Measurements from ENCODE around the gene RFPL4A. TPM values are rescaled to one million over a fixed set of nuclear protein-coding genes. Genes with fewer than 3 reads are reported as not detected.
"Not testable (repeated sequence)": the region's sequence is repeated elsewhere in the genome, so short reads cannot be mapped to it uniquely, and the experiment has no call there.

The RFPL4A gene
- not detected for total RNA-seq

DNA sequence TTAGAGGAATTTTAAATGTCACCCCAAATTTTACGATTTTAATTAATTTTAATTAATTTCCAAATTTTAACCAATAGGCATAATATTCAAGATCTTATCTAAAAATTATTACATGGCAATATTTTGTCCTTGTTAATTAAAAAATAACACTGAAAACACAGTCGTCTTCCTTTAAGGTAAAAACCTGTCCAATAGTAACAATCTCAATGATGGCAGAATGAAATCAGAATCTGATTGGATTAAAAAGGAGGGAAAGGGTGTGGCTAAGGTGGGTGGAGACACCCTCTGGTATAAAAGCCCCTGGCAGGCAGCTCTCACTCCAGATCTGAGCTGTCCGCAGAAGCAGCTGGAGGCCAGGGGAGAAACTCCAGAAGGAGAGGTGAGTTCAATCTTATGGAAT is at the start of gene RFPL4A:
Gene RFPL4A (plus strand): TSS at position 301 of the 400 bp plus-strand sequence. CDS start 2,704 bp downstream, outside the sequence.
- H3K4me3 Mint-ChIP-seq; H3K4me1 Mint-ChIP-seq; H3K36me3 Mint-ChIP-seq; ATAC-seq; CTCF ChIA-PET; H3K9me3 Mint-ChIP-seq (ENCODE audit: low read depth); H3K27me3 Mint-ChIP-seq; DNase-seq; H3K27ac Mint-ChIP-seq: not testable (repeated sequence)

DNA sequence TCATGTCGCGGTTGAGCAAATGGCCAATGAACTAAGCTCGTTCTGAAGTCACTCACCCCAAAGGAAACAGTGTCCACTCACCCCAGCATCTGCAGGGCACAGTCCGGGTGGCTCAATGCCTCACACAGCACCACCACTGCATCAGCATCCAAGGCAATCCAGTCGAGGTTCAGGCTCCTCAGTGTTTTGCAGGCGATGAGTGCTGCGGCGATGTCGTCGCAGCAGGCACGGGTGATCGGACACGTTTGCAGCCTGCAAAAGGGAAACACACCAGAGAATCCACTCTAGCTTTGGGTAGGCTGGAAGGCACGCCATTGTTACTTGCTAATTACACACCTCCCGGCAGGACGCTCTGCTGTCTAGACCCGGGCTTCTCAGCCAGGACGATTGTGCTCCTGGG is 47.2 kb upstream of the RFPL4A start:
- no peaks in the 10 kb centered on the region for H3K4me1 Mint-ChIP-seq
- ATAC-seq (no peak), DNase-seq (no peak)
- CTCF ChIA-PET, result no interaction called here
- H3K36me3 Mint-ChIP-seq, result no peaks in the 10 kb centered on the region
- peaks cover 4% of the 10 kb centered on the region for H3K9me3 Mint-ChIP-seq (ENCODE audit: low read depth)
- no peak overlapping the region for H3K27ac Mint-ChIP-seq
- no peak overlapping the region for H3K4me3 Mint-ChIP-seq
- H3K27me3 Mint-ChIP-seq, result peaks cover 14% of the 10 kb centered on the region

DNA sequence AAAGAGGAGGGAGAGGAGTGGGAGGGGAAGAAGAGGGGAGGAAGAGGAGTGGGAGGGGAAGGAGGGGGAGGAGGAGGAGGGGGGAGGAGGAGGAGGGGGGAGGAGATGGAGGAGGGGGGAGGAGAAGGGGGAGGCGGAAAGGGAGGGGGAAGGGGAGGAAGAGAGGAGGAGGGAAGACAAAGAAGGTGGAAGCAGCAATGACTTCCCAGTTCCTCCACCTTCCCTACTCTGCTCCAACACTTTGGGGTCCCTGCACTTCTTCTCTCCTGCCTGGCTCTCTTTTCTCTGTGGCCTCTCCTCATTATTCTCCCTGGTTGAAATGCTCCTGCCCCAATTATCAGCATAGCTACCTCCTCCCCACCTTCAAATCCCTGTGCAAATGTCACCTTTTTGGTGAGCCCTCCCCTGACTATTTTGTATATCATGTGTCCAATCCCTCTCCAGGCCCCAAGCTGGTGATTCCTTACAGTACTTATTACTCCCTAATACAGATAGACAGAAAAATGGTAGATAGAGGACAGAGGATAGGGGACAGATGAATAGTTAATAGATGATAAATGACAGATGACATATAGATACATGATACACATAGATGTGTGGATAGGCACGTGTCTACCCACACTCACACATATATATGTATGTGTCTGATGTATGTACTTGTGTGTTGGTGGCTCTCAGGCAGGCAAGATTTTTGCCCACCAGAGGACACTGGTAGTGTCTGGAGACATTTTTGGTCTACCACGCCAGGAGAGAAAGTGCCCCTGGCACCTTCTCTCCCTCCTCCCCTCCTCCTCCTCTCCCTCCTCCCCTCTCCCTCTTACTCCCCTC is 45.9 kb upstream of the RFPL4A start:
- CTCF ChIA-PET, result no interaction called here
- Mint-ChIP-seq H3K4me1 (no peaks in the 10 kb centered on the region), H3K27me3 (peaks cover 14% of the 10 kb centered on the region), H3K9me3 (ENCODE audit: low read depth) (peaks cover 4% of the 10 kb centered on the region), H3K36me3 (no peaks in the 10 kb centered on the region), H3K4me3 (no peak overlapping the region), H3K27ac (no peak overlapping the region)
- DNase-seq (no peak), ATAC-seq (peak; percentile 51)

DNA sequence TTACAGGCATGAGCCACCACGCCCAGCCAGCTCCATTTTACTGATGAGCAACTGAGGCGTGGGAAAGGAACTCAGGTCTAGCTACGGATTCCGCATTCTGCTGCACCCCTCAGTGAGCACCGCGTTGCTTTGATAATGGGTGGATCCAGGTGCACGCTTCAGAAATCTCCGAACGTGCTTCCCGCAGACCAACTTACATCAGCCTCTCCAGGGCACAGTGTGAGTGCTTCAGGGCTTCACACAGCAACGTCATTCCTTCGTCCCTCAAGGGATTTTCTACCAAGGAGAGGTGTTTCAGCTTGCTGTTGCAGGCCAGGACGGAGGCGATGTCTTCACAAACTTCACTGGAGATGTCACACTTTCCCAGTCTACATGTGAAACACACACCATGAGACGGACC is 42.4 kb upstream of the RFPL4A start:
- Mint-ChIP-seq H3K4me3 (no peak overlapping the region), H3K4me1 (no peaks in the 10 kb centered on the region), H3K27ac (no peak overlapping the region), H3K9me3 (ENCODE audit: low read depth) (peaks cover 6% of the 10 kb centered on the region), H3K27me3 (peaks cover 6% of the 10 kb centered on the region), H3K36me3 (no peaks in the 10 kb centered on the region)
- CTCF ChIA-PET, result no interaction called here
- DNase-seq (no peak), ATAC-seq (no peak)

DNA sequence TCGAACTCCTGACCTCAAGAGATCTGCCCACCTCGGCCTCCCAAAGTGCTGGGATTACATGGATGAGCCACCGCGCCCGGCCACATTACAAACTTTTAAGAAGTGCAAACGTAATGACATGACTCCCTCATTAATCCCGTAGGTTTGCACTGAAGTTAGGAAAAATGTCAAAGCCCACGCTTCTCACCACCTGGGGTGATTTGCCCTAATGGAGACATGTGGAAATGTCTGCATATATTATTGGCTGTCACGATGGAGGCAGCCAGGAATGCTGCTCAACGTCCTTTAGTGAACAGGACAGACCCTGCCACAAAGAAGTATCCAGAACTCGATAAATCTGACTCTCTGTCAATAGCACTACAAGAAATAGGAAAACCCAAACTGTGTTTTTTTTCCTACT is 41.6 kb upstream of the RFPL4A start:
- Mint-ChIP-seq H3K27me3 (peaks cover 6% of the 10 kb centered on the region), H3K4me3 (no peak overlapping the region), H3K4me1 (no peaks in the 10 kb centered on the region), H3K36me3 (no peaks in the 10 kb centered on the region), H3K9me3 (ENCODE audit: low read depth) (peaks cover 10% of the 10 kb centered on the region), H3K27ac (no peak overlapping the region)
- DNase-seq (no peak), ATAC-seq (no peak)
- CTCF ChIA-PET, result no interaction called here

DNA sequence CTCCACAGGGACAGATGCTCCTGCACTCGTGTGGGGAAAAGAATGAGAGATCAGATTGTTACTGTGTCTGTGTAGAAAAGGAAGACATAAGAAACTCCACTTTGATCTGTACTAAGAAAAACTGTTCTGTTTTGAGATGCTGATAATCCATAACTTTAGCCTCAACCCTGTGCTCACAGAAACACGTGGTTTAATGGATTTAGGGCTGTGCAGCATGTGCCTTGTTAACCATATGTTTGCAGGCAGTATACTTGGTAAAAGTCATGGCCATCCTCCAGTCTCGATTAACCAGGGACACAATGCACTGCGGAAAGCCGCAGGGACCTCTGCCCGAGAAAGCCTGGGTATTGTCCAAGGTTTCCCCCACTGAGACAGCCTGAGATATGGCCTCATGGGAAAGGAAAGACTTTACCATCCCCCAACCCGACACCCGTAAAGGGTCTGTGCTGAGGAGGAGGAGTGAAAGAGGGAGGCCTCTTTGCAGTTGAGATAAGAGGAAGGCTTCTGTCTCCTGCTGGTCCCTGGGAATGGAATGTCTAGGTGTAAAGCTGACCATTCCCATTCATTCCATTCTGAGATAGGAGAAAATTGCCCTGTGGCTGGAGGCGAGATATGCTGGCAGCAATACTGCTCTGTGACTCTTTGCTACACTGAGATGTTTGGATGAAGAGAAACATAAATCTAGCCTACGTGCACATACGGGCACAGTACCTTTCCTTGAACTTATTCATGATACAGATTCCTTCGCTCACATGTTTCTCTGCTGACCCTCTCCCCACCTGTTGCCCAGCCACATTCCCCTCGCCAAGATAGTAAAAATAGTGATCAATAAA is 40.8 kb upstream of the RFPL4A start:
- H3K27ac Mint-ChIP-seq, DNase-seq, H3K27me3 Mint-ChIP-seq, ATAC-seq, H3K4me3 Mint-ChIP-seq, H3K36me3 Mint-ChIP-seq, H3K4me1 Mint-ChIP-seq, CTCF ChIA-PET: not testable (repeated sequence)
- peaks cover 12% of the 10 kb centered on the region for H3K9me3 Mint-ChIP-seq (ENCODE audit: low read depth)

DNA sequence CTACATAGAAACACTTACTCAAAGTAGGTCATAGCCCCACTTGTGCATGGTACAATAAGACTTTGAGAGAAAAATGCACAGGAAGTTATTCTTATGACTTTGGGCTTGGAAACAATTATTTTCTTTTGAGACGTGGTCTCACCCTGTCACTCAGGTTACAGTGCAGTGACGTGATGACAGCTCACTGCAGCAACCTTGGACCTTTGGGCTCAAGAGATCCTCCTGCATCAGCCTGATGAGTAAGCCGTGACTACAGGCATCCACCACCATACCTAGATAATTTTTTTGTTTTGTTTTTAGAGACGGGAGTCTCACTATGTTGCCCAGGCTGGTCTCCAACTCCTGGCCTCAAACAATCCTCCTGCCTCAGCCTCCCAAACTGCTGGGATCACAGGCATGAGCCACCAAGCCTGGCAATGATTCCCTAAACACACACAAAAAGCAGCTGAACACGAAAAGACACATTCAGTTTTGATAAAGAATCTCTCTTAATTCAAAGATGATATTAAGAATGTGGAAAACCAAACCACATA is 38.6 kb upstream of the RFPL4A start:
- Mint-ChIP-seq H3K27me3 (peaks cover 6% of the 10 kb centered on the region), H3K9me3 (ENCODE audit: low read depth) (peaks cover 12% of the 10 kb centered on the region)
- CTCF ChIA-PET, result no interaction called here

DNA sequence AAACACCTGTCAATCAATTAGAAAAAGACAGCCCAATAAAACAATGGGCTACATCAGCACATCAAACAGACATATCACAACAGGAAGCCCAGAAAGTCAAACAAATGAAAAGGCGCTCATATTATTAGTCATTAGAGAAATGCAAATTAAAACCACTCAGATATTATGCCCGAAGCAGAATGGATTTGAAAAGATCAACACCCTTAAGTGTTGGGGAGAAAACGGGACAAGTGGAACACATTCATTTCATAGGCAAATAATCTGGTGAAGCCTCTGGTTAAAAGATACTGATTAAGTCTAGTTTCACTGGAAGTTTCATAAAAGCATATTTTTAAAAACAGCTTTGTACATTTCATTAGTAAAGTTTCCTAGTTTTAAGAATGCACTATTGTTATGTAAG is 38.1 kb upstream of the RFPL4A start:
- peaks cover 6% of the 10 kb centered on the region for H3K27me3 Mint-ChIP-seq
- no peaks in the 10 kb centered on the region for H3K4me1 Mint-ChIP-seq
- ATAC-seq (no peak), DNase-seq (no peak)
- H3K4me3 Mint-ChIP-seq, result no peak overlapping the region
- H3K9me3 Mint-ChIP-seq (ENCODE audit: low read depth), result peaks cover 12% of the 10 kb centered on the region
- H3K27ac Mint-ChIP-seq, result no peak overlapping the region
- no peaks in the 10 kb centered on the region for H3K36me3 Mint-ChIP-seq
- CTCF ChIA-PET, result no interaction called here

More for the DNA sequence above, 38.6 kb upstream of the RFPL4A start:
- Mint-ChIP-seq H3K4me1 (no peaks in the 10 kb centered on the region), H3K36me3 (no peaks in the 10 kb centered on the region), H3K27ac (no peak overlapping the region), H3K4me3 (no peak overlapping the region)
- DNase-seq (no peak), ATAC-seq (no peak)

DNA sequence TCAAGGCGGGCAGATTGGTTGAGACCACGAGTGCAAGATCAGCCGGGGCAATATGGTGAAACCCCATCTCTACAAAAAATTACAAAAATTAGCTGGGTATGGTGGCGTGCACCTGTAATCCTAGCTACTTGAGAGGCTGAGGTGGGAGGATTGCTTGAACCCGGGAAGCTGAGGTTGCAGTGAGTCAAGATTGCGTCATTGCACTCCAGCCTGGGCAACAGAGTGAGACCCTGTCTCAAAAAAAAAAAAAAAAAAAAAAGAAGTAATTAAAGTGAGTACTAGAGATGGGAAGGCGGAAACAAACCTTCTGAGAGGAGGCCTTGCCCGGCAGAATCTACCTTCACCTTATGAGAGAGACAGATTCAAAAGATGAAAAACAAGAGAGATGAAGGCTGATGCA is 35.4 kb upstream of the RFPL4A start:
- CTCF ChIA-PET, result no interaction called here
- Mint-ChIP-seq H3K27ac (no peak overlapping the region), H3K4me3 (no peak overlapping the region), H3K27me3 (peaks cover 8% of the 10 kb centered on the region), H3K36me3 (no peaks in the 10 kb centered on the region), H3K4me1 (no peaks in the 10 kb centered on the region), H3K9me3 (ENCODE audit: low read depth) (peaks cover 12% of the 10 kb centered on the region)
- no peak for ATAC-seq
- no peak for DNase-seq

DNA sequence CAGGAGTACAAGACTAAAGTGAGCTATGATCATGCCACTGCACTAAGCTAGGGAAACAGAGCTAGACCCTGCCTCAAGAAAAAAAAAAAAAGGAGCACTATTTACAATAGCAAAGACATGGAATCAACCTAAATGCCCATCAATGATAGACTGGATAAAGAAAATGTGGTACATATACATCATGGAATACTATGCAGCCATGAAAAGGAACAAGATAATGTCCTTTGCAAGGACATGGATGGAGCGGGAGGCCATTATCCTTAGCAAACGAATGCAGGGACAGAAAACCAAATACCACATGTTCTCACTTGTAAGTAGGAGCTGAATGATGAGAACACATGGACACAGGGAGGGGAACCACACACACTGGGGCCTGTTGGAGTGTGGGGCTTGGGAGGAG is 28.5 kb upstream of the RFPL4A start:
- CTCF ChIA-PET, result interaction anchor here (1.0 kb wide), 1 partner anchor 26 kb away, joined by 3 read pairs; no protein-coding TSS in a partner anchor
- ATAC-seq; H3K27ac Mint-ChIP-seq; H3K4me3 Mint-ChIP-seq; H3K9me3 Mint-ChIP-seq (ENCODE audit: low read depth); H3K4me1 Mint-ChIP-seq; DNase-seq; H3K27me3 Mint-ChIP-seq; H3K36me3 Mint-ChIP-seq: not testable (repeated sequence)

DNA sequence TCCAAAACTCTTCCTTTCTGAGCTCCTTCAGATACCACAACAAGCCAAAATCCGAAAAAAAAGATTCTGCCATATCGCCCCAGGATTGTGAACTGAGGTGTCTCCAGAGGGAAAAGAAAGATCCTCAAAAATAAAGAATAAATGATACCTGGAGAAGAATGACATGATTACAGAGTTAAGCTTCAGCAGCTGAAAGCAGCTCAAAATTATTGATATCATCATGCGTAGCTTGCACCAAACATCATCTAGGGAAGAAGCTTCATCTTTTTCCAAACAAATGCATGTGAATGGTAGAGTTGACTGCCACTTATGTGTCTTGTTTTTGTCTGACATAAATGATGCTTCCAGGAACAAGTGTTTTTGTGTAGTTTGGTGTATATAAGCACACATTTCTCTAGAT is 20.6 kb upstream of the RFPL4A start, which contains the start of gene NLRP9:
Gene NLRP9 (minus strand): TSS at position 101 of the 400 bp plus-strand sequence. CDS start 28 bp downstream, at position 73.
- Mint-ChIP-seq H3K9me3 (ENCODE audit: low read depth) (no peaks in the 10 kb centered on the region), H3K36me3 (peaks cover 1% of the 10 kb centered on the region), H3K4me3 (no peak within 1 kb of the TSS), H3K4me1 (no peaks in the 10 kb centered on the region), H3K27me3 (no peaks in the 10 kb centered on the region), H3K27ac (no peak within 1 kb of the TSS)
- DNase-seq (no peak), ATAC-seq (no peak)
- CTCF ChIA-PET, result interaction anchor here (1.0 kb wide), 1 partner anchor 107 kb away, joined by 4 read pairs; no protein-coding TSS in a partner anchor

DNA sequence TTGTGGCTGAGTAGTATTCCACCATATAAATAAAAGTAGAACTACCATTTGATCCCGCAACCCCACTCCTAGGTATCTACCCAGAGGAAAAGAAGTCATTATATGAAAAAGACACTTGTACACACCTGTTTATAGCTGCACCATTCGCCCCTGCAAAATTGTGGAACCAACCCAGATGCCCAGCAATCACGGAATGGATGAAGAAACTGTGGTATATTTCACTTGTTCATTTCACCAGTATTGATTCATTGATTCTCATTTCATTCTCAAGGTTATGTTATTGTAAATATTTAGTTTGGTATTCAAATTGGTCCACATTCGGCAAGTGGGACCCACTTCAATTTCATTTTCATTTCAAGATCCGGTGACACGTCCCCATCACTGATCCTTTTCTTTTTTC is 8.2 kb upstream of the RFPL4A start:
- ATAC-seq (no peak), DNase-seq (no peak)
- CTCF ChIA-PET, result no interaction called here
- Mint-ChIP-seq H3K27ac (no peak overlapping the region), H3K4me1 (no peaks in the 10 kb centered on the region), H3K9me3 (ENCODE audit: low read depth) (no peaks in the 10 kb centered on the region), H3K4me3 (no peak overlapping the region), H3K27me3 (no peaks in the 10 kb centered on the region), H3K36me3 (no peaks in the 10 kb centered on the region)

DNA sequence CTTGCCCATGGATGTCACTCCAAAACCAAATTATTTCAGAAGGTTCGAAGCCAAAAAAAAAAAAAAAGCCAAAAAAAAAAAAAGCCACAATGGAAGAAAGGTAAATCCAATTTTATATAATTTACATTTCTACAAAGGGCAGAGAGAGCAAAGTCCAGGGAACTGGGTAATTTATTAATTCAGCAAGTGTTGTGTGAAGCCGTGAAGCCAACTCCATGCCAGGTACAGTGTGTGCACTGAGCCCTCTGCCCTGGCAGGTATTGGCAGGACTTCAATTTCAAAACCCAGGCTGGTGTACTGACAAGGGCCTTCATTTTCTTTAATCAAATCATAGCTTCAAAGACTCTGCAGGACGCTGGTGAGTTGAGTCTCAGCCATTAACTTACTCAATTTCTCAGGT is 5.5 kb upstream of the RFPL4A start:
- H3K36me3 Mint-ChIP-seq, result no peaks in the 10 kb centered on the region
- CTCF ChIA-PET, result no interaction called here
- DNase-seq, result no peak
- H3K27me3 Mint-ChIP-seq, result no peaks in the 10 kb centered on the region
- no peaks in the 10 kb centered on the region for H3K4me1 Mint-ChIP-seq
- H3K27ac Mint-ChIP-seq, result no peak overlapping the region
- no peaks in the 10 kb centered on the region for H3K9me3 Mint-ChIP-seq (ENCODE audit: low read depth)
- ATAC-seq, result no peak
- no peak overlapping the region for H3K4me3 Mint-ChIP-seq
